NCI-H526 treated with DMSO at 0.1 percent for 48 hours (cell line): ENCODE results near the gene RNF38.
"Not testable (repeated sequence)": the region's sequence is repeated elsewhere in the genome, so short reads cannot be mapped to it uniquely, and the experiment has no call there.

ENCODE experiments used
- DNase-seq: peaks from one replicate; lab custom pipeline; 2025; lab: John Stamatoyannopoulos, UW

Gene RNF38

DNA sequence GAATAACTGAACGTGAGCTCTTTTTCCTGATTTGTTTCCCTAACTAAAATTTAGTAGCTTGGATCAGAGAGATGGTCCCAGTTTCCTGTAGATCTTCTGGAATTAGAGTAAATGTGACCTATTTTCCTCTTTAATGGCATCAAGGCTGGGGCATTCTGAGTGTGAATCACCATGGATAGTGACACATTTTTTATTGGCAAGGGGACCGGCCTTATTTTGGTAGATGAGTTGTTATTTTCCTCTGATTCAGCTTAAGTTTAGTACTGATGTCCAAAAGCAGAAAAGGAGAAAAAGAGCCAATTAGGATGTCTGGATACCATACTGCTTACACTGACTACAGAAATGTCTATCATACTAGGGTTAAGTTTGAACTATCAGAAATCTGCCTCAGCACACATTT lies 68.1 kb downstream of the RNF38 start:
- no peak for DNase-seq

- DNase-seq = peak; percentile 44
These were observed 71.2 kb downstream of the RNF38 start for GRCh38 chr9:36328798-36329411.

DNA sequence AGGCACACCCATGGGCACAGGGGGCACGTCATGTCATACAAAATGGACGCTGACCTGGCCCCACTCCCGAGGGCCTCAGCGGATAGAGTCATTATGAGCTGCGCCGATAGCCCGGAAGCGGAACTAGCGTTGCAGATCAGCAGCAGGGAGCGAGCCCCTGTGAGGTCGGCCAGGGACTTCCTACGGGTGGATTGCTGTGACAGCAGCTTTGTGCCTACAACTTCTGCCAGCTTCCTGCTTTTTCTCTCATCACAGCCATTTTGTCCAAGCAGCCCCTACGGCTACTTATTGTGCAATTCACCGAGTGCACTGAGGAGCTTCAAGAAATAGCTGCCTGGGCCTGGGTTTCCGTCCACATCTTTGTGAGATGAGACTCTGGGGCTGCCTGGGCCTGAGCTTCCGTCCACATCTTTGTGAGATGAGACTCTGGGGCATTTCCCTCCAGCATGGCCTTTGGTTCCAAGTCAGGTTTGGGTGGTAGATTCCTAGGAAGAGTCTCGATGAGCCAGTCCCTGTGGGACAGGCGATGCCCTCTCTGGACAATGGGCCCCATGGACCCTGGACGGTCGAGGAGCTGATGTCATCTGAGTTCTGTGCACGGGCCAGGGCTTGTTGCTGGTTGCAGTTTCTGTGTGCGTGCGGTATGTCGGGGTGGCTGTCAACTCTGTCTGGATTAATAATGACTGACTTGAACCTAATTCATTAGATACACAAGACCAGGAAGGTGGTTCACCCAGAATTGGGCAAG lies 74.8 kb downstream of the RNF38 start:
- no peak for DNase-seq

DNA sequence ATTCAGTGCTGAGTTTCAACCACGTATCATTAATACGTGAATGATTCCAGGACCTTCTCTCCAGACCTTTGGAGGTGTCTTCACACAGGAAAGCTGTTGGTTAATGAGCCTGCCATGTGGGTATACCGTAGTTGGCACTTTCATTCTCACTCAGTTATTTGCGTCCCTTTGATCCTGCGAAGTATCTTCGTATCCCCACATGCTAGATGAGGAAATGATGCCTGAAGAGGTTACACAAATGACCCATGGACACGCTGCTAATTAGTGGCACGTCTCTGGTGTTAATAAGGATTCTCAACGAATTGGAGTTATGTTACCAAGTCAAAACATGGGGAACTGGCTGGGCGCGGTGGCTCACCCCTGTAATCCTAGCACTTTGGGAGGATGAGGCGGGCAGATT lies 76.1 kb downstream of the RNF38 start:
- DNase-seq = no peak

DNA sequence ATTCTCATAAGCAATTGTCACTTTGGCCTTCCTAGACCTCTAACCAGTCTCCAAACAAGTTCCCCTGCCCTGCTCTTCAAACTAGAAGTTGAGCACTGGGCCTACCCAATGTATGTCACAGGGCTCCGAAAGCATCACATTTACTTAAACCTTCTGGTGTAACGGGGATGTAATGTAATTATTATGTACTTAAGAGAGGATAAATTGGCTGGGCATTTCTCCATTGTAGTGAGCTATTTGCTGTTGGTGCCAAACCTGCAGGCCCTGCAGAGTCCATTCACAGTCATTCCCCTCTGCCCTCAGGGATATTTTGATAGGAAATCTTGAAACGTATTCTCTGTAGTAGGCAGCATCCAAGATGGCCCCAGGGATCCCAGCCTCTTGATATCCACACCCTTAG lies 77.6 kb downstream of the RNF38 start:
- no peak for DNase-seq

- not testable (repeated sequence) for DNase-seq
These were observed 78.2 kb downstream of the RNF38 start for GRCh38 chr9:36321903-36322302.

DNA sequence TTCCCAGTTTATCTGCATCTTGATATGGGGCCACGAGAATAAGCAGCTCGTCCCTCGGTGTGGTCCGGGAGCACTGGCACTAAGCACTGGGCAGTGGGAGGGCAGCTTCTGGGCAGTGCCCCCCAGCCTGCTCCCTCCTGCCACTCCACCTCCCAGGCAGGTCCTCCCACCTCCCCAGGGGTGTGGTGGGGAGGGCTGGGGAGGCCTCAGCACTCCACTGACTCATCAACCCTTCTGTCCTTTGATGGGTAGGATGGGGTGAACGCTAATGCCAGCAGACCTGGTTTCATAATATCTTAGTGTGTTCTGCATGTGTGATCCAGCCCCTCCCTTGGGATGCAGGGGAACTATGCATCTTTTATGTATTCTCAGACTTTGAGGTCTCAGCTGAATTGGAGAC lies 79.6 kb downstream of the RNF38 start:
- DNase-seq = no peak

- no peak for DNase-seq
These were observed 80.3 kb downstream of the RNF38 start for GRCh38 chr9:36319806-36320205.

- no peak for DNase-seq
These were observed 80.9 kb downstream of the RNF38 start for GRCh38 chr9:36319183-36319582.

DNA sequence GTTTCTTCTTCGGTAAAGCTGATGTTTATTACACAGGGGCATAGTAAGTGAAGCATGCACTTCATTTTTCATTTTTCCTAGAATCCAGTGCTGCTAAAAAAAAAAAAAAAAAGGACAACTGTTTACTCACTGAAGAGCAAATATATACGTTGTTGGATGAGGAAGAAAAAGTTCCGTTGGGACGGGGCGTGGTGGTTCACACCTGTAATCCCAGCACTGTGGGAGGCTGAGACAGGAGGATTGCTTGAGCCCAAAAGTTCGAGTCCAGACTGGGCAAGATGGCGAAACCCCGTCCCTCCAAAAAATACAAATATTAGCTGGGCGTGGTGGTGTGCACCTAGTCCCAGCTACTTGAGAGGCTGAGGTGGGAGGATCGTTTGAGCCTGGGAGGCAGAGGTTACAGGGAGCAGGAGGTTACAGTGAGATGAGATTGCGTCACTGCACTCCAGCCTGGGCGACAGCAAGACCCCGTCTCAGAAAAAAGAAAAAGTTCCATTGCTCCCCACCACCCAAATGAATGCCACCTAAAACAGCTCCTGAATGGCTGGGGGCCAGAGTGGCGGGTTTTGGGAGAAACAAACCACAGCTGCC lies 81.8 kb downstream of the RNF38 start:
- no peak for DNase-seq

GRCh38 chr9:36317766-36318165 lies 82.3 kb downstream of the RNF38 start:
- no peak for DNase-seq

- DNase-seq = no peak
These were observed 83.3 kb downstream of the RNF38 start for GRCh38 chr9:36316611-36317317.

GRCh38 chr9:36316049-36316448 lies 84.0 kb downstream of the RNF38 start:
- no peak for DNase-seq

DNA sequence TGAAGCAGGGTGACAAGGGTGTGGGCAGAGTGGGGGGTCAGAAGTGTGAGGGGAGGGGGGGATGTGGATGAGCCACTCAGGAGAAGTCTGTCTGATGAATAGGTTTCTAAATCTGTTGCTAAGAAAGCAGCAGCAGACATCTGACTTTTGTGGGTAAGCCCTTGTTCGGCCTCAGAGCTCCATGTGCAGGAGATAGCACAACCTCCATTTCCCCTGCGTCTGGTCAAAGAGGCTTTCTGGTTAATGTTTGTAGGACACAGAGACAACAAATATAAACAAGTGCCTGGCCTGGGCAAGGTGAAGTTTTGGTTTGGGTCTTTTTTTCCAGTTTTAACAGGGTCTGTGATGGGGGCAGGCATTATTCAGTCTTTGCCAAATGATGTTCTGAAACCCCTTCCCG lies 84.8 kb downstream of the RNF38 start:
- no peak for DNase-seq

GRCh38 chr9:36314740-36315139 lies 85.3 kb downstream of the RNF38 start:
- no peak for DNase-seq

GRCh38 chr9:36306471-36307306 lies 93.4 kb downstream of the RNF38 start:
- no peak for DNase-seq

GRCh38 chr9:36304366-36304765 lies 95.7 kb downstream of the RNF38 start:
- not testable (repeated sequence) for DNase-seq

GRCh38 chr9:36301227-36301626 lies 98.8 kb downstream of the RNF38 start:
- no peak for DNase-seq

GRCh38 chr9:36298566-36298965 lies 101.5 kb downstream of the RNF38 start:
- DNase-seq = no peak

DNA sequence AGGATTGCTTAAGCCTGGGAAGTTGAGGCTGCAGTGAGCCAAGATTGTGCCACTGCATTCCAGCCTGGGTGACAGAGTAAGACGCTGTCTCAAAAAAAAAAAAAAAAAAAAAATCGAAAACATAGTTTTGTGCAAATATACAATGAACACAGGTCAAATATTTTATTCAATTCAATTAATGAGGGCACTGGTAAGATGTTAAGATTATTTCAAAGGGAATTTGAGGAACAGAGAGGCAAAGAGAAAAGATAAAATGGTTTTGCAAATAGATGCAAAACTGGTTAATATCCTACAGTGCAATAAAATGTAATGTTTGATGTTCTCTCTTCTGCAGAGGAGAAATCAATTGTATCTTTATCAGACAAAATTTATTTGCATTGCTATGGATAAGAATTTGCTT lies 102.3 kb downstream of the RNF38 start:
- DNase-seq = no peak

DNA sequence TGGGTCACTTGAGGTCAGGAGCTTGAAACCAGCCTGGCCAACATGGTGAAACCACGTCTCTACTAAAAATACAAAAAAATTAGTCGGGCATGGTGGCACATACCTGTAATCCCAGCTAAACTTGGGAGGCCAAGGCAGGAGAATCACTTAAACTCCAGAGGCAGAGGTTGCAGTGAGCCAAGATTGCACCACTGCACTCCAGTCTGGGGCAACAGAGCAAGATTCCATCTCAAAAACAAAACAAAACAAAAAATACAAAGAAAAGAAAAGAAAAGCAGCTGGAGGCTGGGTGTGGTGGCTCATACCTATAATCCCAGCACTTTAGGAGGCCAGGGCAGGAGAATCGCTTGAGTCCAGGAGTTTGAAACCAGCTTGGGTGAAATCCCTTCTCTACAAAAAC lies 105.1 kb downstream of the RNF38 start:
- not testable (repeated sequence) for DNase-seq

- DNase-seq = no peak
These were observed 106.2 kb downstream of the RNF38 start for GRCh38 chr9:36293918-36294317.
